B cell (primary cell): ENCODE data around the gene STAT2. TPM values are rescaled to one million over a fixed set of nuclear protein-coding genes. Genes with fewer than 3 reads are reported as not detected.

Source experiments
- ATAC-seq: fragments of 200-7000 bp; cut with Tn5 transposase; one replicate; pipeline ENCODE4 v1.10.0; 2021; ENCODE audit warnings: low read depth, mild to moderate bottlenecking, moderate number of reproducible peaks, moderate library complexity
- CTCF ChIA-PET: fragments of 350-600 bp; sonication (Branson Sonifier 250); formaldehyde crosslinking; loops from one replicate; lab custom pipeline; 2021; ENCODE audit warnings: antibody characterized with exemption, inconsistent platforms; lab: Charles Lee
- POLR2A ChIA-PET: fragments of 350-600 bp; sonication (Branson Sonifier 250); formaldehyde crosslinking; loops from one replicate; lab custom pipeline; 2021; ENCODE audit warnings: antibody characterized with exemption; lab: Charles Lee
- DNase-seq: peaks from one replicate; pipeline ENCODE4 v3.0.0; 2013
- H2AFZ ChIP-seq: 2 replicates; pipeline ENCODE4 v1.6.1; 2012; ENCODE audit warnings: mild to moderate bottlenecking, low read depth, low read length; ENCODE audit not compliant: insufficient read depth, poor library complexity, severe bottlenecking
- H3K27ac ChIP-seq, 2 donors: 1 replicate in 1 of 2; 2 replicates in 1 of 2; pipeline ENCODE4 v1.5.1; 2012 to 2013; ENCODE audit warnings: low read length in 2 of 2, mild to moderate bottlenecking in 2 of 2, moderate library complexity in 1 of 2
- H3K27me3 ChIP-seq, 4 experiments: fragments of 200-600 bp in 1 of 4; sonication (generic) in 1 of 4; replicated peaks in 1 of 4; 1 replicate in 2 of 4; 2 replicates in 2 of 4; pipeline versions ENCODE4 v1.6.1 to v1.7.0; 2013 to 2016; ENCODE audit warnings: low read length in 3 of 4, mild to moderate bottlenecking in 2 of 4, mixed read lengths in 1 of 4, moderate library complexity in 1 of 4; ENCODE audit not compliant: insufficient read depth in 4 of 4, control insufficient read depth in 3 of 4; ENCODE audit errors: control extremely low read depth in 1 of 4
- H3K36me3 ChIP-seq, 2 experiments: replicated peaks in 1 of 2; 1 replicate in 1 of 2; 2 replicates in 1 of 2; pipeline versions ENCODE4 v1.6.1 to v1.7.1; 2013; ENCODE audit warnings: low read length in 1 of 2; ENCODE audit not compliant: insufficient read depth in 2 of 2, control insufficient read depth in 1 of 2; ENCODE audit errors: control extremely low read depth in 1 of 2, extremely low read depth in 1 of 2
- H3K4me1 ChIP-seq, 2 donors: fragments of 200-600 bp in 1 of 2; sonication (generic) in 1 of 2; 1 replicate in 1 of 2; 2 replicates in 1 of 2; pipeline versions ENCODE4 v1.5.1 to v1.6.1; 2013 to 2017; ENCODE audit warnings: low read length in 2 of 2; ENCODE audit not compliant: control insufficient read depth in 2 of 2, insufficient read depth in 2 of 2
- H3K4me2 ChIP-seq: replicated peaks from 2 replicates; pipeline ENCODE3; 2012; ENCODE audit warnings: mild to moderate bottlenecking, low read depth, low read length; ENCODE audit not compliant: poor library complexity, severe bottlenecking
- H3K4me3 ChIP-seq, 5 experiments: fragments of 200-600 bp in 1 of 5; sonication (generic) in 1 of 5; 1 replicate in 3 of 5; 2 replicates in 2 of 5; pipeline versions ENCODE4 v1.5.1 to v1.7.0; 2011 to 2016; ENCODE audit warnings: low read length in 4 of 5, mild to moderate bottlenecking in 4 of 5, low read depth in 2 of 5, control low read depth in 1 of 5, moderate library complexity in 1 of 5; ENCODE audit not compliant: insufficient read depth in 1 of 5; ENCODE audit errors: control extremely low read depth in 1 of 5, extremely low read depth in 1 of 5
- H3K79me2 ChIP-seq: fragments of 200-600 bp; sonication (generic); one replicate; pipeline ENCODE4 v1.6.0; 2016; ENCODE audit warnings: low read length; ENCODE audit not compliant: control insufficient read depth, insufficient read depth
- H3K9ac ChIP-seq: fragments of 200-600 bp; sonication (generic); 2 replicates; pipeline ENCODE4 v1.6.1; 2017; ENCODE audit warnings: mild to moderate bottlenecking, low read length, moderate library complexity
- H3K9me3 ChIP-seq, 3 donors: one replicate each; pipeline versions ENCODE4 v1.6.1 to v1.7.1; 2013; ENCODE audit warnings: low read length in 2 of 3; ENCODE audit not compliant: control insufficient read depth in 2 of 3, insufficient read depth in 1 of 3; ENCODE audit errors: control extremely low read depth in 1 of 3
- H4K20me1 ChIP-seq: 2 replicates; pipeline ENCODE4 v1.6.0; 2012; ENCODE audit warnings: mild to moderate bottlenecking, low read length; ENCODE audit not compliant: insufficient read depth, control insufficient read depth, poor library complexity, severe bottlenecking
- H3K27ac Mint-ChIP-seq: one replicate; pipeline ENCODE4 v1.8.0; 2021; ENCODE audit warnings: mixed read lengths
- H3K27me3 Mint-ChIP-seq: one replicate; pipeline ENCODE4 v1.8.0; 2021; ENCODE audit warnings: mixed read lengths
- H3K4me1 Mint-ChIP-seq: one replicate; pipeline ENCODE4 v1.8.0; 2021; ENCODE audit warnings: mixed read lengths
- H3K4me3 Mint-ChIP-seq: one replicate; pipeline ENCODE4 v1.8.0; 2021; ENCODE audit warnings: mixed read lengths
- H3K9me3 Mint-ChIP-seq: one replicate; pipeline ENCODE4 v1.8.0; 2022; ENCODE audit warnings: mixed read lengths; ENCODE audit not compliant: insufficient read depth
- EZH2 ChIP-seq: IDR thresholded peaks from 2 replicates; pipeline ENCODE4 v1.6.1; 2012; ENCODE audit warnings: borderline replicate concordance, low read depth, mild to moderate bottlenecking, moderate library complexity, low read length; ENCODE audit not compliant: insufficient read depth, poor library complexity, severe bottlenecking
- WGBS: methylation state at CpG from one replicate; pipeline ENCODE4 v1.1.5; 2013; ENCODE audit warnings: missing lambda C conversion rate; ENCODE audit not compliant: insufficient coverage; 5-methylcytosine and 5-hydroxymethylcytosine counted together
- intact Hi-C: fragments of 100-400 bp; cut with micrococcal nuclease; formaldehyde crosslinking; loops from one replicate; pipeline ENCODE4 v1.10.0; 2022
- polyA plus RNA-seq: library from polyadenylated mRNA; depleted of rRNA; stranded (reverse); fragments of >200 nt; gene quantifications from 2 replicates; pipeline ENCODE4 v1.2.3, GENCODE V29; 2012
- total RNA-seq, 2 donors: library from RNA; stranded (reverse); fragments of 120-200 nt in 1 of 2; gene quantifications; 1 replicate in 1 of 2; 2 replicates in 1 of 2; pipeline versions ENCODE4 v1.2.3 to v1.2.4, GENCODE V29; 2013 to 2022
- TF ChIP-seq, protein P1 (sequence below): fragments of 200-600 bp; IDR thresholded peaks from one replicate; pipeline ENCODE4 v1.8.0; 2022; ENCODE audit warnings: antibody characterized with exemption, mild to moderate bottlenecking

The STAT2 gene
- total and polyA plus RNA-seq, 2 donors (not counting 1 experiment from before 2014, with no cell fraction given), result 261 to 298 TPM

GRCh38 chr12:56389412-56389811, 29.5 kb upstream of the STAT2 start:
- Histone ChIP-seq H2AFZ (no peak overlapping the region), H3K27me3 (no peaks in the 10 kb centered on the region), H3K4me2 (no peak overlapping the region), H3K4me3 (no peak overlapping the region), H3K4me1 (no peaks in the 10 kb centered on the region), H3K9me3 (peaks cover 0 to 5% (median 3%) of the 10 kb centered on the region in 3 donors), H3K9ac (no peak overlapping the region), H3K36me3 (no peaks in the 10 kb centered on the region), H4K20me1 (no peaks in the 10 kb centered on the region), H3K27ac (no peak overlapping the region), H3K79me2 (no peaks in the 10 kb centered on the region)
- no peak for DNase-seq
- Mint-ChIP-seq H3K4me1 (peaks cover 4% of the 10 kb centered on the region), H3K4me3 (no peak overlapping the region), H3K27me3 (no peaks in the 10 kb centered on the region), H3K27ac (no peak overlapping the region), H3K9me3 (no peaks in the 10 kb centered on the region)
- POLR2A ChIA-PET, result interaction anchor here (0.6 to 1.0 kb wide), 2 partner anchors 73 to 154 kb away, joined by 3 to 5 read pairs; partner anchors contain the start of gene CNPY2
- 88% methylated on average over 3 of the region's 5 CpGs for WGBS
- CTCF ChIA-PET, result no interaction called here
- intact Hi-C loops, result no loop called here
- no peak for ATAC-seq
- TF ChIP-seq EZH2, result no peak
- TF ChIP-seq, protein P1, sequence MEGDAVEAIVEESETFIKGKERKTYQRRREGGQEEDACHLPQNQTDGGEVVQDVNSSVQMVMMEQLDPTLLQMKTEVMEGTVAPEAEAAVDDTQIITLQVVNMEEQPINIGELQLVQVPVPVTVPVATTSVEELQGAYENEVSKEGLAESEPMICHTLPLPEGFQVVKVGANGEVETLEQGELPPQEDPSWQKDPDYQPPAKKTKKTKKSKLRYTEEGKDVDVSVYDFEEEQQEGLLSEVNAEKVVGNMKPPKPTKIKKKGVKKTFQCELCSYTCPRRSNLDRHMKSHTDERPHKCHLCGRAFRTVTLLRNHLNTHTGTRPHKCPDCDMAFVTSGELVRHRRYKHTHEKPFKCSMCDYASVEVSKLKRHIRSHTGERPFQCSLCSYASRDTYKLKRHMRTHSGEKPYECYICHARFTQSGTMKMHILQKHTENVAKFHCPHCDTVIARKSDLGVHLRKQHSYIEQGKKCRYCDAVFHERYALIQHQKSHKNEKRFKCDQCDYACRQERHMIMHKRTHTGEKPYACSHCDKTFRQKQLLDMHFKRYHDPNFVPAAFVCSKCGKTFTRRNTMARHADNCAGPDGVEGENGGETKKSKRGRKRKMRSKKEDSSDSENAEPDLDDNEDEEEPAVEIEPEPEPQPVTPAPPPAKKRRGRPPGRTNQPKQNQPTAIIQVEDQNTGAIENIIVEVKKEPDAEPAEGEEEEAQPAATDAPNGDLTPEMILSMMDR, result no peak

- Mint-ChIP-seq H3K4me1 (no peaks in the 10 kb centered on the region), H3K27ac (no peak overlapping the region), H3K27me3 (no peaks in the 10 kb centered on the region), H3K4me3 (no peak overlapping the region), H3K9me3 (no peaks in the 10 kb centered on the region)
- no peaks in the 10 kb centered on the region for H3K79me2 ChIP-seq
- no peak overlapping the region for H3K9ac ChIP-seq
- no peak for ATAC-seq
- H3K4me2 ChIP-seq, result no peak overlapping the region
- H4K20me1 ChIP-seq, result no peaks in the 10 kb centered on the region
- no peaks in the 10 kb centered on the region for H3K36me3 ChIP-seq
- intact Hi-C loops, result no loop called here
- peaks cover 0 to under 1% (median 0%) of the 10 kb centered on the region in 3 donors for H3K9me3 ChIP-seq
- ChIA-PET POLR2A (no interaction called here), CTCF (no interaction called here)
- H3K27me3 ChIP-seq, result peaks cover 0 to 3% (median 0%) of the 10 kb centered on the region in 4 experiments
- 88% methylated on average over 3 of the region's 7 CpGs for WGBS
- TF ChIP-seq, protein P1, result no peak
- no peak for TF ChIP-seq EZH2
- H2AFZ ChIP-seq, result no peak overlapping the region
- no peak overlapping the region for H3K27ac ChIP-seq
- H3K4me1 ChIP-seq, result no peaks in the 10 kb centered on the region
- DNase-seq, result no peak
- H3K4me3 ChIP-seq, result no peak overlapping the region
Observed at GRCh38 chr12:56387152-56387736, 27.3 kb upstream of the STAT2 start.
